IMR-90 (cell line): ENCODE measurements around the gene SAMD8. TPM values are rescaled to one million over a fixed set of nuclear protein-coding genes. Genes with fewer than 3 reads are reported as not detected.

Source experiments
- ATAC-seq: fragments of 200-7000 bp; cut with Tn5 transposase; 2 replicates; pipeline ENCODE4 v1.9.1; 2020; ENCODE audit warnings: low read depth, mild to moderate bottlenecking, moderate library complexity
- BruUV-seq: library from RNA; stranded (reverse); fragments of 400-500 nt; replicated peaks from 2 replicates; lab custom pipeline; 2021; lab: Mats Ljungman, UMichigan
- CTCF ChIA-PET: fragments of 300-600 bp; formaldehyde crosslinking; extraction: SDS; loops from one replicate; lab custom pipeline; 2021; ENCODE audit warnings: antibody characterized with exemption; lab: Yijun Ruan, JAX
- POLR2A ChIA-PET: fragments of 300-600 bp; sonication (Branson Sonifier 250); formaldehyde crosslinking; loops from one replicate; lab custom pipeline; 2022; ENCODE audit warnings: antibody characterized with exemption; ENCODE audit not compliant: unreplicated experiment; lab: Charles Lee
- DNase-seq: peaks from one replicate; pipeline ENCODE4 v3.0.0; 2013
- H2AFZ ChIP-seq: replicated peaks from 2 replicates; pipeline ENCODE3; 2013; ENCODE audit warnings: low read length, mild to moderate bottlenecking; ENCODE audit not compliant: poor library complexity
- H2AK5ac ChIP-seq: 2 replicates; pipeline ENCODE4 v1.6.1; 2013; ENCODE audit warnings: low read depth, low read length, inconsistent platforms
- H2AK9ac ChIP-seq: replicated peaks from 2 replicates; pipeline ENCODE3; 2013; ENCODE audit warnings: mild to moderate bottlenecking, low read depth, low read length, moderate library complexity; ENCODE audit not compliant: poor library complexity
- H2BK120ac ChIP-seq: 2 replicates; pipeline ENCODE4 v1.6.1; 2013; ENCODE audit warnings: low read depth, low read length, inconsistent platforms
- H2BK15ac ChIP-seq: 3 replicates; pipeline ENCODE4 v1.6.1; 2013; ENCODE audit warnings: low read depth, low read length, inconsistent platforms
- H2BK20ac ChIP-seq: 2 replicates; pipeline ENCODE4 v1.6.1; 2013; ENCODE audit warnings: low read depth, mild to moderate bottlenecking, inconsistent platforms, low read length, moderate library complexity
- H2BK5ac ChIP-seq: 2 replicates; pipeline ENCODE4 v1.6.1; 2013; ENCODE audit warnings: mild to moderate bottlenecking, low read depth, low read length, inconsistent platforms; ENCODE audit not compliant: poor library complexity, severe bottlenecking
- H3K14ac ChIP-seq: replicated peaks from 2 replicates; pipeline ENCODE4 v1.6.1; 2013; ENCODE audit warnings: low read depth, low read length, inconsistent platforms
- H3K18ac ChIP-seq: 2 replicates; pipeline ENCODE4 v1.6.1; 2013; ENCODE audit warnings: low read depth, low read length, control low read depth
- H3K23ac ChIP-seq: 2 replicates; pipeline ENCODE4 v1.6.1; 2013; ENCODE audit warnings: low read depth, low read length, inconsistent platforms
- H3K27ac ChIP-seq: 2 replicates; pipeline ENCODE4 v1.5.1; 2013; ENCODE audit warnings: mild to moderate bottlenecking, control low read depth, low read length; ENCODE audit not compliant: insufficient read depth
- H3K27me3 ChIP-seq: 2 replicates; pipeline ENCODE4 v1.6.1; 2013; ENCODE audit warnings: low read length; ENCODE audit not compliant: control insufficient read depth, insufficient read depth
- H3K36me3 ChIP-seq: 2 replicates; pipeline ENCODE4 v1.6.1; 2013; ENCODE audit warnings: low read length, mixed read lengths; ENCODE audit not compliant: control insufficient read depth, insufficient read depth
- H3K4ac ChIP-seq: 2 replicates; pipeline ENCODE4 v1.6.1; 2013; ENCODE audit warnings: low read depth, low read length, inconsistent platforms
- H3K4me1 ChIP-seq: 2 replicates; pipeline ENCODE4 v1.6.1; 2013; ENCODE audit warnings: low read length, mixed read lengths; ENCODE audit not compliant: control insufficient read depth, insufficient read depth
- H3K4me2 ChIP-seq: 2 replicates; pipeline ENCODE4 v1.6.1; 2013; ENCODE audit warnings: low read depth, mild to moderate bottlenecking, control low read depth, low read length, moderate library complexity
- H3K4me3 ChIP-seq: 2 replicates; pipeline ENCODE4 v1.5.1; 2013; ENCODE audit warnings: low read depth, mild to moderate bottlenecking, control low read depth, low read length, moderate library complexity; ENCODE audit not compliant: insufficient read depth
- H3K56ac ChIP-seq: 2 replicates; pipeline ENCODE4 v1.6.1; 2013; ENCODE audit warnings: low read length, inconsistent platforms; ENCODE audit not compliant: insufficient read depth; ENCODE audit errors: extremely low read depth
- H3K79me1 ChIP-seq, 2 experiments: 2 replicates each; pipeline ENCODE4 v1.6.1; 2013; ENCODE audit warnings: low read length in 2 of 2, inconsistent platforms in 1 of 2, low read depth in 1 of 2
- H3K9ac ChIP-seq: 2 replicates; pipeline ENCODE4 v1.6.1; 2013; ENCODE audit warnings: low read depth, low read length, control low read depth
- H3K9me1 ChIP-seq: 2 replicates; pipeline ENCODE4 v1.6.1; 2013; ENCODE audit warnings: low read length, inconsistent platforms; ENCODE audit not compliant: insufficient read depth
- H3K9me3 ChIP-seq: 2 replicates; pipeline ENCODE4 v1.6.1; 2013; ENCODE audit warnings: low read length; ENCODE audit not compliant: control insufficient read depth, insufficient read depth
- H4K20me1 ChIP-seq: 2 replicates; pipeline ENCODE4 v1.6.1; 2013; ENCODE audit warnings: low read length, inconsistent platforms; ENCODE audit not compliant: insufficient read depth
- H4K5ac ChIP-seq: 2 replicates; pipeline ENCODE4 v1.6.1; 2013; ENCODE audit warnings: mild to moderate bottlenecking, low read depth, low read length, control low read depth
- H4K8ac ChIP-seq, 2 experiments: 2 replicates each; pipeline ENCODE4 v1.6.1; 2013; ENCODE audit warnings: low read depth in 2 of 2, low read length in 2 of 2, control low read depth in 1 of 2, inconsistent platforms in 1 of 2
- H4K91ac ChIP-seq: 2 replicates; pipeline ENCODE4 v1.6.1; 2013; ENCODE audit warnings: low read depth, low read length, inconsistent platforms; ENCODE audit not compliant: insufficient read depth
- BHLHE40 ChIP-seq: fragments of 150-350 bp; IDR thresholded peaks from 2 replicates; pipeline ENCODE4 v1.6.1; 2016; ENCODE audit warnings: mild to moderate bottlenecking, low read depth, low read length
- CEBPB ChIP-seq: IDR thresholded peaks from 2 replicates; pipeline ENCODE4 v1.6.1; 2012; ENCODE audit warnings: low read depth, low read length, improper control_type of control experiment
- CHD1 ChIP-seq: IDR thresholded peaks from 2 replicates; pipeline ENCODE4 v1.6.1; 2012; ENCODE audit warnings: low read depth, low read length, improper control_type of control experiment
- FOS ChIP-seq: fragments of 150-350 bp; IDR thresholded peaks from 2 replicates; pipeline ENCODE4 v1.6.1; 2016; ENCODE audit warnings: low read depth, low read length
- MAFK ChIP-seq: IDR thresholded peaks from 2 replicates; pipeline ENCODE4 v1.6.1; 2012; ENCODE audit warnings: low read depth, low read length, improper control_type of control experiment
- MAZ ChIP-seq: IDR thresholded peaks from 2 replicates; pipeline ENCODE4 v1.6.1; 2012; ENCODE audit warnings: low read depth, mild to moderate bottlenecking, low read length, improper control_type of control experiment, moderate library complexity, borderline replicate concordance
- MXI1 ChIP-seq: IDR thresholded peaks from 2 replicates; pipeline ENCODE4 v1.6.1; 2012; ENCODE audit warnings: low read depth, mild to moderate bottlenecking, low read length, moderate library complexity, borderline replicate concordance
- NFE2L2 ChIP-seq: fragments of 150-350 bp; IDR thresholded peaks from 2 replicates; pipeline ENCODE4 v1.6.1; 2016; ENCODE audit warnings: low read depth, mild to moderate bottlenecking, low read length
- POLR2A ChIP-seq: IDR thresholded peaks from 2 replicates; pipeline ENCODE4 v1.6.1; 2012; ENCODE audit warnings: mild to moderate bottlenecking, low read depth, low read length
- RCOR1 ChIP-seq: IDR thresholded peaks from 2 replicates; pipeline ENCODE4 v1.6.1; 2012; ENCODE audit warnings: mild to moderate bottlenecking, low read length, improper control_type of control experiment; ENCODE audit not compliant: insufficient replicate concordance
- RFX5 ChIP-seq: IDR thresholded peaks from 2 replicates; pipeline ENCODE4 v1.8.0; 2012; ENCODE audit warnings: low read depth, mild to moderate bottlenecking, low read length, moderate library complexity
- SMC3 ChIP-seq: fragments of 150-350 bp; IDR thresholded peaks from 2 replicates; pipeline ENCODE4 v1.6.1; 2016; ENCODE audit warnings: low read depth, mild to moderate bottlenecking, antibody characterized with exemption, low read length, moderate library complexity
- USF2 ChIP-seq: fragments of 150-350 bp; IDR thresholded peaks from 2 replicates; pipeline ENCODE4 v1.6.1; 2017; ENCODE audit warnings: mild to moderate bottlenecking, antibody characterized with exemption, low read length, low read depth
- WGBS, 2 experiments: methylation state at CpG; one replicate each; pipeline versions ENCODE4 v1.1.5 to v1.1.7; 2013; ENCODE audit warnings: missing lambda C conversion rate in 2 of 2; ENCODE audit not compliant: insufficient read length in 1 of 2; ENCODE audit errors: extremely low coverage in 2 of 2; 5-methylcytosine and 5-hydroxymethylcytosine counted together
- dilution Hi-C: fragments of 300-500 bp; cut with HindIII; formaldehyde crosslinking; loops from one replicate; pipeline ENCODE4 v1.14.3; 2018; ENCODE audit warnings: low sequenced_read_pairs; ENCODE audit not compliant: unreplicated experiment
- in situ Hi-C: fragments of 300-500 bp; cut with MboI; formaldehyde crosslinking; loops from 3 replicates; pipeline ENCODE4 v1.14.3; 2019; ENCODE audit warnings: low sequenced_read_pairs, inconsistent platforms, mixed read lengths
- intact Hi-C: fragments of 100-400 bp; cut with micrococcal nuclease; formaldehyde crosslinking; loops from 2 replicates; pipeline ENCODE4 v1.10.0; 2022
- polyA plus RNA-seq, 3 experiments: library from polyadenylated mRNA; depleted of rRNA; stranded (reverse); fragments of >200 nt; gene quantifications; 2 replicates each; pipeline ENCODE4 v1.2.3, GENCODE V29; 2012; ENCODE audit warnings: low replicate concordance in 1 of 3
- total RNA-seq: library from RNA; depleted of rRNA; stranded (reverse); fragments of >200 nt; gene quantifications from 2 replicates; pipeline ENCODE4 v1.2.3, GENCODE V29; 2012
- TF ChIP-seq, protein P1 (sequence below): fragments of 150-350 bp; IDR thresholded peaks from 2 replicates; pipeline ENCODE4 v1.6.1; 2016; ENCODE audit warnings: low read depth, mild to moderate bottlenecking, low read length, moderate library complexity, borderline replicate concordance

SAMD8 gene
- total and polyA plus RNA-seq, 2 of the 4 experiments (the other 2 are of a cell fraction), result 10.1 to 28.7 TPM

GRCh38 chr10:75226095-75226494 is 114.6 kb downstream of the SAMD8 start:
- Histone ChIP-seq H3K27ac (peak overlapping the region; percentile 80; the same call in 1 of the 2 replicates), H2BK120ac (0 out of 2 replicates have a peak overlapping the region, but pooled peaks have one; percentile 18), H3K9ac (peak overlapping the region; percentile 49), H2BK5ac (peak overlapping the region; percentile 99), H3K56ac (no peak overlapping the region; the same call in 1 of the 2 replicates), H4K20me1 (peaks cover 70% of the 10 kb centered on the region), H2BK20ac (peak overlapping the region; percentile 9; the same call in 1 of the 2 replicates), H3K79me1 (peaks cover 11 to 61% of the 10 kb centered on the region in 2 experiments), H4K91ac (no peak overlapping the region), H3K4me2 (peak overlapping the region; percentile 35), H2AK9ac (no peak overlapping the region), H3K9me1 (peaks cover 15% of the 10 kb centered on the region), H3K36me3 (peaks cover 41% of the 10 kb centered on the region), H4K5ac (peak overlapping the region; percentile 70), H4K8ac (peak overlapping the region in 1 of 2 experiments; percentile 53; a peak in 2 of 4 replicates), H3K18ac (peak overlapping the region; percentile 74), H3K9me3 (no peaks in the 10 kb centered on the region), H3K4ac (peak overlapping the region; percentile 58), H2BK15ac (no peak overlapping the region; the same call in 2 of the 3 replicates), H2AFZ (no peak overlapping the region), H3K23ac (peak overlapping the region; percentile 37; the same call in 1 of the 2 replicates), H3K14ac (no peak overlapping the region), H3K27me3 (no peaks in the 10 kb centered on the region), H3K4me1 (peaks cover 32% of the 10 kb centered on the region), H3K4me3 (no peak overlapping the region), H2AK5ac (peak overlapping the region; percentile 54)
- DNase-seq (no peak), ATAC-seq (no peak)
- intact Hi-C loops, result no loop called here
- TF ChIP-seq MAZ (no peak), SMC3 (no peak), USF2 (no peak), MAFK (no peak), RCOR1 (no peak), BHLHE40 (no peak), MXI1 (no peak), POLR2A (no peak), RFX5 (no peak), CHD1 (no peak), NFE2L2 (no peak), CEBPB (no peak), FOS (no peak)
- TF ChIP-seq, protein P1, sequence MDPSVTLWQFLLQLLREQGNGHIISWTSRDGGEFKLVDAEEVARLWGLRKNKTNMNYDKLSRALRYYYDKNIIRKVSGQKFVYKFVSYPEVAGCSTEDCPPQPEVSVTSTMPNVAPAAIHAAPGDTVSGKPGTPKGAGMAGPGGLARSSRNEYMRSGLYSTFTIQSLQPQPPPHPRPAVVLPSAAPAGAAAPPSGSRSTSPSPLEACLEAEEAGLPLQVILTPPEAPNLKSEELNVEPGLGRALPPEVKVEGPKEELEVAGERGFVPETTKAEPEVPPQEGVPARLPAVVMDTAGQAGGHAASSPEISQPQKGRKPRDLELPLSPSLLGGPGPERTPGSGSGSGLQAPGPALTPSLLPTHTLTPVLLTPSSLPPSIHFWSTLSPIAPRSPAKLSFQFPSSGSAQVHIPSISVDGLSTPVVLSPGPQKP, result no peak
- ChIA-PET CTCF (interaction anchor here (1.2 kb wide), 1 partner anchor 9 kb away, joined by 4 read pairs; the partner anchor contains the start of gene COMTD1), POLR2A (interaction anchor here (1.0 to 1.4 kb wide), 3 partner anchors 13 to 31 kb away, joined by 4 to 9 read pairs (median 7); no protein-coding TSS in a partner anchor)
- in situ Hi-C loops, result loop anchor here (5.0 kb wide), 1 partner anchor 39 kb away; no protein-coding TSS in a partner anchor
- dilution Hi-C loops, result no loop called here
- WGBS, 2 experiments, result no CpG with 5 or more reads among the region's 2 CpGs
- no TSS peak for BruUV-seq
